Vagina (tissue), 2 donors: ENCODE data around the gene CACNA2D1.

Source experiments
- POLR2A ChIP-seq, 2 donors: fragments of 450-650 bp; IDR thresholded peaks; one replicate each; pipeline ENCODE4 v1.6.1; 2017; ENCODE audit warnings: antibody characterized with exemption in 2 of 2, mild to moderate bottlenecking in 2 of 2, moderate library complexity in 2 of 2
- POLR2AphosphoS5 ChIP-seq, 2 donors: sonication (generic); formaldehyde crosslinking; IDR thresholded peaks; one replicate each; pipeline ENCODE4 v1.9.0; 2017; ENCODE audit warnings: antibody characterized with exemption in 2 of 2, mild to moderate bottlenecking in 2 of 2, low read depth in 1 of 2; ENCODE audit not compliant: insufficient read depth in 1 of 2
- TF ChIP-seq, protein P1 (sequence below), 3 experiments: fragments of 450-650 bp in 2 of 3; fragments of 200-600 bp in 1 of 3; sonication (generic) in 1 of 3; IDR thresholded peaks; one replicate each; pipeline ENCODE4 v1.5.1; 2017 to 2019; ENCODE audit warnings: antibody characterized with exemption in 3 of 3, mild to moderate bottlenecking in 2 of 3, moderate library complexity in 2 of 3

GRCh38 chr7:82021713-82022112, 421.9 kb downstream of the CACNA2D1 start:
- TF ChIP-seq POLR2A (IDR thresholded peaks at IDR 0.05) (no peak), POLR2AphosphoS5 (IDR thresholded peaks at IDR 0.05; ENCODE audit: insufficient read depth in 1 of 2, low read depth in 1 of 2) (no peak)
- TF ChIP-seq, protein P1, sequence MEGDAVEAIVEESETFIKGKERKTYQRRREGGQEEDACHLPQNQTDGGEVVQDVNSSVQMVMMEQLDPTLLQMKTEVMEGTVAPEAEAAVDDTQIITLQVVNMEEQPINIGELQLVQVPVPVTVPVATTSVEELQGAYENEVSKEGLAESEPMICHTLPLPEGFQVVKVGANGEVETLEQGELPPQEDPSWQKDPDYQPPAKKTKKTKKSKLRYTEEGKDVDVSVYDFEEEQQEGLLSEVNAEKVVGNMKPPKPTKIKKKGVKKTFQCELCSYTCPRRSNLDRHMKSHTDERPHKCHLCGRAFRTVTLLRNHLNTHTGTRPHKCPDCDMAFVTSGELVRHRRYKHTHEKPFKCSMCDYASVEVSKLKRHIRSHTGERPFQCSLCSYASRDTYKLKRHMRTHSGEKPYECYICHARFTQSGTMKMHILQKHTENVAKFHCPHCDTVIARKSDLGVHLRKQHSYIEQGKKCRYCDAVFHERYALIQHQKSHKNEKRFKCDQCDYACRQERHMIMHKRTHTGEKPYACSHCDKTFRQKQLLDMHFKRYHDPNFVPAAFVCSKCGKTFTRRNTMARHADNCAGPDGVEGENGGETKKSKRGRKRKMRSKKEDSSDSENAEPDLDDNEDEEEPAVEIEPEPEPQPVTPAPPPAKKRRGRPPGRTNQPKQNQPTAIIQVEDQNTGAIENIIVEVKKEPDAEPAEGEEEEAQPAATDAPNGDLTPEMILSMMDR (IDR thresholded peaks at IDR 0.05) = no peak
